Iris pigment epithelial cell (primary cell): ENCODE results near the gene SH2B2.

Experiments used
- DNase-seq: peaks from one replicate; pipeline ENCODE4 v3.0.0-alpha.2; 2011; ENCODE audit warnings: low read depth

Gene SH2B2

GRCh38 chr7:102266541-102266940, 20.1 kb upstream of the SH2B2 start:
- no peak for DNase-seq

- no peak for DNase-seq
Measured at GRCh38 chr7:102268635-102269034, 18.0 kb upstream of the SH2B2 start.

- no peak for DNase-seq
Measured at GRCh38 chr7:102270178-102270887, 16.3 kb upstream of the SH2B2 start.

- no peak for DNase-seq
Measured at GRCh38 chr7:102271158-102271798, 15.4 kb upstream of the SH2B2 start.

GRCh38 chr7:102272075-102272916, 14.4 kb upstream of the SH2B2 start:
- peak; percentile 72 for DNase-seq

- no peak for DNase-seq
Measured at GRCh38 chr7:102272917-102273748, 13.5 kb upstream of the SH2B2 start.

- DNase-seq, result peak; percentile 91
Measured at GRCh38 chr7:102273749-102274712, 12.6 kb upstream of the SH2B2 start.

- DNase-seq, result no peak
Measured at GRCh38 chr7:102275123-102275703, 11.5 kb upstream of the SH2B2 start.

GRCh38 chr7:102277901-102278300, 8.8 kb upstream of the SH2B2 start:
- DNase-seq, result no peak

- DNase-seq, result peak; percentile 31
Measured at GRCh38 chr7:102279537-102280400, 6.9 kb upstream of the SH2B2 start.

- no peak for DNase-seq
Measured at GRCh38 chr7:102280521-102280920, 6.1 kb upstream of the SH2B2 start.

- no peak for DNase-seq
Measured at GRCh38 chr7:102281785-102282184, 4.9 kb upstream of the SH2B2 start.

GRCh38 chr7:102282465-102283362, 4.0 kb upstream of the SH2B2 start:
- DNase-seq, result no peak

GRCh38 chr7:102283477-102284189, 3.0 kb upstream of the SH2B2 start:
- no peak for DNase-seq

GRCh38 chr7:102284399-102284798, 2.3 kb upstream of the SH2B2 start:
- DNase-seq, result no peak

GRCh38 chr7:102284891-102285539, 1.7 kb upstream of the SH2B2 start:
- DNase-seq, result no peak

GRCh38 chr7:102285540-102286236, 980 bp upstream of the SH2B2 start:
- DNase-seq, result no peak
